ENCODE results near the gene STX4.

STX4 gene

DNA sequence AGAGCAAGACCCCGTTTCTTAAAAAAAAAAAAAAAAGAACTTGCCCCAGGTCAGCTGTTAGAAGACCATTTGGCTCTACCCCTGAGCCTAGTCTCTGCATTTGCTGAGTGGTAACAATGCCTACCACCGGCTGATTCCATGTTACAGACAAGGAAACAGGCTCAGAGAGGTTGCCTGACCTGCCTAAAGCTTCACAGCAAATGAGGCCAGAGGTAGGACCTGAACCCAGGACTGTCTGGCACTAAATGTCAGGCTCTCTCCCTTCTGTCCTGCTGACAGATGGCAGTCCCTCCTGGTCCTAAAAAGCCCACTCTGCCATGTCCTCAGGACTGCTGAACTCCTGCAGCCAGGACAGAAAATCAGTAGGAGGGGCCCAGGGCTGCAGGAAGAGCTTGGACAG, 28.7 kb upstream of the STX4 start:
- no peak overlapping the region for H3K4me3 ChIP-seq (IDR thresholded peaks at IDR 0.05; ENCODE audit: insufficient read depth, low read depth, low read length)
- H3K9ac ChIP-seq: no peak overlapping the region
- no peak overlapping the region for H3K27ac ChIP-seq
- H3K79me2 ChIP-seq (ENCODE audit: insufficient read depth, low read depth): no peaks in the 10 kb centered on the region
- TF ChIP-seq CTCF (conservative IDR thresholded peaks at IDR 0.05; ENCODE audit: low read depth, low read length): no peak
- H3K4me1 ChIP-seq (ENCODE audit: low read depth, poor library complexity, severe bottlenecking): no peaks in the 10 kb centered on the region
- no peaks in the 10 kb centered on the region for H4K20me1 ChIP-seq (ENCODE audit: insufficient read depth)
- H3K4me2 ChIP-seq: no peak overlapping the region
- peaks cover 49% of the 10 kb centered on the region for H3K27me3 ChIP-seq (ENCODE audit: insufficient read depth, low read depth)
- no peak overlapping the region for H2AFZ ChIP-seq (ENCODE audit: low read depth)
- no peaks in the 10 kb centered on the region for H3K36me3 ChIP-seq (ENCODE audit: insufficient read depth)

DNA sequence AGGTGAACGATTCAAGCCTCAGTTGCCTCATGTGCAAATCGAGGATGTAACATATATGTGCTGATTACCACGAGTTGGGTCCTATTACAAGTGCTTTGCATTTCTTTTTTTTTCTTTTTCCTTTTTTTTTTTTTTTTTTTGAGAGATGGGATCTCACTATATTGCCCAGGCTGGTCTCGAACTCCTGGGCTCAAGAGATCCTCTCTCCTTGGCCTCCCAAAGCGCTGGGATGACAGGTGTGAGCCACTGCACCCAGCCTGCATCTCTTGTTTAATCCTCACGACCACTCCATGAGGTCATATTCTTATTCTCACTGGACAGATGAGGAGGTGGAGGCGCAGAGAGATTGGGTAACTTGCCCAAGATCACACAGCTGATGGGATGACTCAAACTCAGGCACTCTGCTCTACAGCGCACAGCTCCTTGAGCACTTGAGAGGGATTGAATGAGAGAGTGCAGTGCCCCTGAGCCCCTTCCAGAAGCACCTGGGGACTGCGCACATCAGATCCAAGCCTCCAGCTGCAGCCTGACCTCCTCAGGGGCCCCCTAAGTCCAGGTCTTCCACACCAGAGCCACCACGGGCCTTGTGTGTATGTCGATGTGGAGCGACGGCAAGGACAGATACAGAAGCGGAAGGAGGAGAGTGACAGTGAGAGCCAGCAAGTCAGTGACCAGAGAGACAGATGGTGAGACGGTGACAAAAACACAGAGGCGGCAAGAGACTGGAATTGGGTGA, 27.8 kb upstream of the STX4 start:
- H3K4me1 ChIP-seq (ENCODE audit: low read depth, poor library complexity, severe bottlenecking): no peaks in the 10 kb centered on the region
- no peaks in the 10 kb centered on the region for H4K20me1 ChIP-seq (ENCODE audit: insufficient read depth)
- H3K79me2 ChIP-seq (ENCODE audit: insufficient read depth, low read depth): no peaks in the 10 kb centered on the region
- H2AFZ ChIP-seq (ENCODE audit: low read depth): no peak overlapping the region
- H3K27me3 ChIP-seq (ENCODE audit: insufficient read depth, low read depth): peaks cover 51% of the 10 kb centered on the region
- no peak for TF ChIP-seq CTCF (conservative IDR thresholded peaks at IDR 0.05; ENCODE audit: low read depth, low read length)
- no peak overlapping the region for H3K4me2 ChIP-seq
- no peak overlapping the region for H3K4me3 ChIP-seq (IDR thresholded peaks at IDR 0.05; ENCODE audit: insufficient read depth, low read depth, low read length)
- no peak overlapping the region for H3K27ac ChIP-seq
- no peak overlapping the region for H3K9ac ChIP-seq
- H3K36me3 ChIP-seq (ENCODE audit: insufficient read depth): no peaks in the 10 kb centered on the region

DNA sequence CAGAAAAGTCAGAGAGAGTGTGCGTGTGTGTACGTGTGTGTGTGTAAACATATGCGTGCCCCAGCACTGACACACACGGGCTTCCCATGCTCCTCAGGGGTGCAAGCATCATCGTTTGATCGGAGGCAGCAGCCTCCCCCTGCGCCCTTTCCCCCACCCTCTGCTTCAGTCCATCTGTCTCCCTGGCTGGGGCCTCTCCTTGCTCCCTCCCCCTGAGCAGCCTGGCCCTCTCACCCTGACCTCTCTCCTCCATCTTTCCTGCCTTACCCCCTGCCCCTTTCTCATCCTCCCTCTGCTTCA, 27.3 kb upstream of the STX4 start:
- Histone ChIP-seq H3K79me2 (ENCODE audit: insufficient read depth, low read depth) (no peaks in the 10 kb centered on the region), H3K4me3 (IDR thresholded peaks at IDR 0.05; ENCODE audit: insufficient read depth, low read depth, low read length) (no peak overlapping the region), H3K4me2 (no peak overlapping the region), H3K27ac (no peak overlapping the region), H3K9ac (no peak overlapping the region), H3K4me1 (ENCODE audit: low read depth, poor library complexity, severe bottlenecking) (no peaks in the 10 kb centered on the region), H3K36me3 (ENCODE audit: insufficient read depth) (no peaks in the 10 kb centered on the region), H3K27me3 (ENCODE audit: insufficient read depth, low read depth) (peaks cover 54% of the 10 kb centered on the region), H2AFZ (ENCODE audit: low read depth) (no peak overlapping the region), H4K20me1 (ENCODE audit: insufficient read depth) (no peaks in the 10 kb centered on the region)
- TF ChIP-seq CTCF (conservative IDR thresholded peaks at IDR 0.05; ENCODE audit: low read depth, low read length): no peak

- H3K4me2 ChIP-seq: no peak overlapping the region
- no peaks in the 10 kb centered on the region for H3K4me1 ChIP-seq (ENCODE audit: low read depth, poor library complexity, severe bottlenecking)
- peaks cover 60% of the 10 kb centered on the region for H3K27me3 ChIP-seq (ENCODE audit: insufficient read depth, low read depth)
- no peak for TF ChIP-seq CTCF (conservative IDR thresholded peaks at IDR 0.05; ENCODE audit: low read depth, low read length)
- H3K79me2 ChIP-seq (ENCODE audit: insufficient read depth, low read depth): no peaks in the 10 kb centered on the region
- H4K20me1 ChIP-seq (ENCODE audit: insufficient read depth): no peaks in the 10 kb centered on the region
- H3K4me3 ChIP-seq (IDR thresholded peaks at IDR 0.05; ENCODE audit: insufficient read depth, low read depth, low read length): no peak overlapping the region
- H2AFZ ChIP-seq (ENCODE audit: low read depth): no peak overlapping the region
- H3K36me3 ChIP-seq (ENCODE audit: insufficient read depth): no peaks in the 10 kb centered on the region
- H3K27ac ChIP-seq: no peak overlapping the region
- H3K9ac ChIP-seq: no peak overlapping the region
These were observed 26.8 kb upstream of the STX4 start for GRCh38 chr16:31006589-31006988.

Data from KMS-11 (cell line).